ENCODE measurements around the gene TMEM123.

The TMEM123 gene

GRCh38 chr11:102421261-102421660 is 31.3 kb downstream of the TMEM123 start:
- DNase-seq: no peak

GRCh38 chr11:102420547-102420946 is 32.0 kb downstream of the TMEM123 start:
- DNase-seq: no peak

DNA sequence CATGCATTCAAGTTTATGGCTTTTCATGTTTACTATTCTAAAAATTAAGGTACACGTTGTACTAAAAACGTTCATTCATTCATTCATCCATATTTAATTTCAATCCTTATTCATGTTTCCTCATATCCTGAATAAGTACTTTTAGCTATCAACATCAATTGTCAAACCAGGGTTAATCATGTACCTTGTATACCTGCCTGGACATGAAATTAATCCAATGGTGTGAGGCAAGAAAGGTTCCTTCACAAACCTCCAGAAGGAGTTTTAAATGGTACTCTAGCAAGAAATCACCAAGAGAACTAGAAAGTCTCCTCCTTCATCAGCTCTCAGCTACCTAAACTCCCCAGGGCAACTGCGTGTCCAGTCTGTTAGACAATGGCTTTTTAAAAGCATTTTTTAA is 33.4 kb downstream of the TMEM123 start:
- no peak for DNase-seq

GRCh38 chr11:102416976-102417375 is 35.6 kb downstream of the TMEM123 start:
- no peak for DNase-seq

GRCh38 chr11:102415304-102415916 is 37.2 kb downstream of the TMEM123 start:
- no peak for DNase-seq

DNA sequence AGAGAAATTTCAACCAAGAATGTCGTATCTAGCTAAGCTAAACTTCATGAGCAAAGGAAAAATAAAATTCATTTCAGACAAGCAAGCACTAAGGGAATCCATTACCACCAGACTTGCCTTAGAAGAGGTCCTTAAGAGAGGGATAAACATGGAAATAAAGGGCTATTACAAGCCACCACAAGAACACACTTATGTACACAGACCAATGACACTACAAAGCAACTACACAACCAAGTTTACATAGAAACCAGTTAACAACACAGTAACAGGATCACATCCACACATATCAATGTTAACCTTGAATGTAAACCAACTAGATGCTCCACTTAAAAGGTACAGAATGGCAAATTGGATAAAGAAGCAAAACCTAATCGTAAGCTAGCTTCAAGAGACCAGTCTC is 38.0 kb downstream of the TMEM123 start:
- DNase-seq: no peak

- no peak for DNase-seq
Measured at GRCh38 chr11:102413497-102413896, 39.1 kb downstream of the TMEM123 start.

- DNase-seq: no peak
Measured at GRCh38 chr11:102411142-102411541, 41.4 kb downstream of the TMEM123 start.

DNA sequence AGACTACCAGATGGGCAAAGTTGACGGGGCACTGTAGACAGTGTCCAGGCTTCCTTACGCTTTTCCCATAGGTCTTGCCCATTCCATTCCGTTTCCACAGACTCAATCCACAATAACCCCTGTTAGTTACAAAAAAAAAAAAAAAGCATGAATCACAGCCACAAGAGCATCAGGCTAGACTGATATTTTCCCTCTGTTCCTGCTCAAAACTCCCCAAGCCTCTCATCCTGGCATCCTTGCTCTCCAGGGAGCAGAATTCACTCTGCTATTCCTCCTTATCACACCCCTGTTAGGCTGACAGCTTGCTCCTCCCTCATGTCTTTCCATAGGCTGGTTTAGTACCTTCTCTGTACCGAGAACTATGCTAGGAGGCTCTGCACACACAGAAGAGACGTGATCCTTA is 42.2 kb downstream of the TMEM123 start:
- no peak for DNase-seq

DNA sequence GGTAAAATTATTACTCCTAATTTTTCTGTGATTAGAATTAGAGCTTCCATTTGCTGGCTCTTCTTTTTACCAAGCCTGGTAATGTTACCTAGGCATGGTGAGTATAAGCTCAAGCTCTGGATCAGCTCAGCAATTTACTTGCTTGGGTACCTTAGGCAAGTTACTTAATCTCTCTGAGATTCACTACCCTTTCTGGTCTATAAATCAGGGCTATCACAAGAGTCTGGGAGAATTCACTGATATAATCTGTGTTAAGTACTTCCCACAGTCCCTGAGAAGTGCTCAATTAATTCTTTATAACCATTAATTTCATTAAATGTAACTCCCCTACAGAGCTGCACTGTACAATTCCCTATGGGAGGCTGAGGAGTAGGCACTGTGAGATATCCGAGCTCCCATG is 44.2 kb downstream of the TMEM123 start:
- DNase-seq: no peak

DNA sequence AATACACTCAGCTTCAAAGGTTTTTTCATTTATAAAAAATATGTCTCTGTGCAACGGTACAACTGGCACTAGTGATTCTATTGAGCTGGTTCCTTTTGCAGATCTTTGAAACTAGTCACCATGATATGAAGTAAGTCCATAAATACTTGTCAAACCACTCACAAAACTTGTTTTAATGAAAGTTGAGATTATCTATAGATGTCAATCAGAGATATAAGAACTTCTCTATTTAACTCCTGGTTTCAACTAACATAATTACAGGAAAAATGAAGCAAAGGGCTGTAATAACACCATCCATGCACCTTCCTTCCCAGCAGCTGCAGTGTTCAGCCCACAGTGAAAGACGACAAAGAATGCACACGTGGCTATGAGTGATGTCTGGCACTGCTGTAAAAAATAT is 44.7 kb downstream of the TMEM123 start:
- DNase-seq: no peak

DNA sequence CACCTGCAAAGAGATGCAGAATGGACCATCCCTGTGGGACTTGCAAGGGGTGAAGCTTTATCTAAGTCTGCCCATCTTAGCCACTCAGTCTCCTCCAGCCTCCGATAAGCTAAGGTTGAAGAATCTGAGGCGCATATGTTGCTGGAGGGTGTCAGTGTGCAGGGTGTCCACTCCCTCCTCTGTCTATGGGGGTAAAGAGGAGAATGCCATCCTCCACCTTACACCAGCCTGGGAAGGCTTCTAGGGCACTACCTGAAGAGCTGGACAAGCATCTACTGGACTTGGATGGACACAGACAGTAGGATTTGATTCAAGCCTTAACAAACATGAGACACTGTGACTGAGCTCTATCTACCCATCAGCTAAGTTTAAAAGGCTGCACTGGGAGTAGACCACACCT is 46.5 kb downstream of the TMEM123 start:
- no peak for DNase-seq

DNA sequence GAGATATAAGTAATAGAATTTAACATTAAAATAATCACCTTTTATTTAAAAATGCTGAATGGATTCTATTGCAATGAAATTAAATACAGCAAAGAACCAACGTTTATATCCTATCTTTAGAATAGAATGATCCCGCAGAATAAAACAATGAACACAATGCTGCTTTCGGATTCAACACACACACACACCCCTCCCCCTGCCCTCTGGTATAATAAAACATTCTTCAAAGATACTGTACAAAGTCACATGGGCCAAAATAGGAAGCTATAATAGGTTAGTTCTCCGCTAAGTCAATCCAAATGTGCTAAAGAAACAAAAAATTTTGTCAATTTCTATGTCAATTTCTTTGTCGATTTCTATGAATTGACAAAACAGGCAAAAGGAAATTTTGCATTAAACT is 47.1 kb downstream of the TMEM123 start:
- DNase-seq: no peak

DNA sequence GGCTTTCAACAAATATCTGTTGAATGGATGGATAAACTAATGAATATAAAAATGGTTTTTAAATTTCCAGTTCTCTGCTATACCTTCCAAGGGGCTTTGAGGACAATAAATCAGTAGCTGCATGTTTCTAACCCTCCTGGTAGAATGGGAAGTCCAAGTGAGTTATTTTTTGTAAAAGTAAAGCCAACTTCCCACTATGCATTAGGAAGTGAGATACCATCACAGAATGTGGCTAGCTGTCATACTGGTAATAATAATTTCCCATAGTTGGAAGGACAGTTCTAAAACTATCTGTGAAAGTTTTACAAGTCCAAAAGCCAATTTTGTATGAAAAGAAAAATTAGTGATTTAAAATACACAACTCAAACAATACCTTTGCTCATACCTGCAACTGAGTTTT is 50.0 kb downstream of the TMEM123 start:
- DNase-seq: no peak

- DNase-seq: no peak
Measured at GRCh38 chr11:102401905-102402304, 50.7 kb downstream of the TMEM123 start.

DNA sequence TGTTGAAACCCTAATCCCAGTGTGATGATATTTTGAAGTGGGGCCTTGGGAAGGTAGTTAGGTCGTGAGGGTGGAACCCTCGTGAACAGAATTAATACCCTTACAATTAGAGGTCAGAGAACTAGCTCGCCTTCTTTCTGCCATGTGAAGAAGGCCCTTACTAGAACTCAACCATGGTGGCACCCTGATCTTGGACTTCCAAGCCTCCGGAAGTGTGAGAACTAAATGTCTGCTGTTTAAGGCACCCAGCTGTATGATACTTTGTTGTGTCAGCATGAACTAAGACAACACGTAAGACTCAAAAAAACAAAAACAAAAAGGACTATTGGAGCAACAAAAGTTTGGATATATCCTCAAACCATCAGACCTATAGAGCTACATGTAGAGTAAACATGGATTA is 52.0 kb downstream of the TMEM123 start:
- no peak for DNase-seq

DNA sequence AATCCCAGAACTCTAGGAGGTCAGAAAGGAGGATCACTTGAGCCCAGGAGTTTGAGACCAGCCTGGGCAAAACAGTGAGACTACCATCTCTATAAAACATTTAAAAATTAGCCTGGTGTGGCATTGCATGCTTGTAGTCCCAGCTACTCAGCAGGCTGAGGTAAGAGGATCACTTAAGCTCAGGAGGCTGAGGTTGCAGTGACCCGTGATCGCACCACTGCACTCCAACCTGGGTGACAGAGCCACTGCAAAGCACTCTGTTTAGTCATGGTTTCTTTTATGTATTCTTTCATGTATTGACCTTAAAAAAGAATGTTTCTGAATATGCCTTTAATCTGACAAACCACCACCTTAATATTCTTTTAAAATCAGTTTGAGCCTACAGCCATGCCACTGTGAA is 53.4 kb downstream of the TMEM123 start:
- no peak for DNase-seq

DNA sequence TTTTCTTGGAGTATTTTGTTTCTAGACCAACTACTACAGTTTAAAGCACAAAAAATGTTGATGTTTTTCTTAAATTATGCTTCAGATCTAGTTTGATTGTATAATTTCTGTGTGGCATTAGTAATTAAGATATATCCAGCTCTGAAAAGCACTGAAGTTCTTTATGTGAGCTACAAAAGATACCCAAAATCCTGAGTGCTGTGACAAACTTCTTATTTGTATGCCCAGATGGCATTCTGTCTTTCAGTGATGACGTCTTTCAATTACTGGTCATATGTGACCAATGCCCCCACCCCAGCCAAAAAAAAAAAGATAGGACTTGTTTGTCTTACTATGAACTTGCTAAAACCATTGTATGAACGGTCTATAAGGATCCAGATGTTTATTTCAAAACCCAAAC is 54.3 kb downstream of the TMEM123 start:
- DNase-seq: no peak

- DNase-seq: no peak
Measured at GRCh38 chr11:102396708-102397563, 55.6 kb downstream of the TMEM123 start.

- no peak for DNase-seq
Measured at GRCh38 chr11:102395720-102396393, 56.7 kb downstream of the TMEM123 start.

DNA sequence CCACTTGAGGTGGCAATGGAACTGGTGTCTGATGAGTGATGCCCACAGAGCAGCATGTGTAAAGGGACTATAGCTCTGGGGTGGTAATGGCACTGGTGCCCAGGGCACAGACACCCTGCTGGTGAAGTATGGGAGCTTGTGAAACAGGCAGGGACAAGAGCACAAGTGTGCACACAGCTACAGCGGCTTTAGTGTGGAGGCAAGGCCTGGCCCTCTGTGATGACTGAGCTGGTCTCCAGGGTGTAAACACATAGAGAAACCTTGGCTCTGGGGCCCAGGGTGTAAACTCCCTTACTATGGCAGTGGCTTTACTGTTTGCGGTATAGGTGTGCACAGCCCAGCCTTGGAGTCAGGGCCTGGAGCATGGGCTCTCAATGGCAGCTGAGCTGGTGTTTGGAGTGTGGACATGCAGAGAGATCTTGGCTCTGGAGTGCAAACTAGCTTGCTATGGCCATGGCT is 59.3 kb downstream of the TMEM123 start:
- DNase-seq: no peak

GRCh38 chr11:102391549-102392237 is 60.9 kb downstream of the TMEM123 start:
- DNase-seq: no peak
